Fibroblast of villous mesenchyme (primary cell): ENCODE data around the gene IFT43. TPM values are rescaled to one million over a fixed set of nuclear protein-coding genes. Genes with fewer than 3 reads are reported as not detected.

ENCODE experiments used
- DNase-seq: peaks from one replicate; pipeline ENCODE4 v3.0.0-alpha.2; 2010; ENCODE audit warnings: low read depth
- H3K4me3 ChIP-seq: 2 replicates; pipeline ENCODE4 v1.5.1; 2011; ENCODE audit warnings: low read depth, mild to moderate bottlenecking, low read length
- total RNA-seq: library from RNA; depleted of rRNA; stranded (reverse); fragments of >200 nt; gene quantifications from 2 replicates; pipeline ENCODE4 v1.2.3, GENCODE V29; 2012
- TF ChIP-seq, protein P1 (sequence below): IDR thresholded peaks from 2 replicates; pipeline ENCODE4 v1.5.1; 2012; ENCODE audit warnings: low read depth, mild to moderate bottlenecking, low read length; ENCODE audit not compliant: insufficient read depth

Gene IFT43
- total RNA-seq, 1 donor = 51.0 TPM

- TF ChIP-seq, protein P1, sequence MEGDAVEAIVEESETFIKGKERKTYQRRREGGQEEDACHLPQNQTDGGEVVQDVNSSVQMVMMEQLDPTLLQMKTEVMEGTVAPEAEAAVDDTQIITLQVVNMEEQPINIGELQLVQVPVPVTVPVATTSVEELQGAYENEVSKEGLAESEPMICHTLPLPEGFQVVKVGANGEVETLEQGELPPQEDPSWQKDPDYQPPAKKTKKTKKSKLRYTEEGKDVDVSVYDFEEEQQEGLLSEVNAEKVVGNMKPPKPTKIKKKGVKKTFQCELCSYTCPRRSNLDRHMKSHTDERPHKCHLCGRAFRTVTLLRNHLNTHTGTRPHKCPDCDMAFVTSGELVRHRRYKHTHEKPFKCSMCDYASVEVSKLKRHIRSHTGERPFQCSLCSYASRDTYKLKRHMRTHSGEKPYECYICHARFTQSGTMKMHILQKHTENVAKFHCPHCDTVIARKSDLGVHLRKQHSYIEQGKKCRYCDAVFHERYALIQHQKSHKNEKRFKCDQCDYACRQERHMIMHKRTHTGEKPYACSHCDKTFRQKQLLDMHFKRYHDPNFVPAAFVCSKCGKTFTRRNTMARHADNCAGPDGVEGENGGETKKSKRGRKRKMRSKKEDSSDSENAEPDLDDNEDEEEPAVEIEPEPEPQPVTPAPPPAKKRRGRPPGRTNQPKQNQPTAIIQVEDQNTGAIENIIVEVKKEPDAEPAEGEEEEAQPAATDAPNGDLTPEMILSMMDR = peak; percentile 71
- peak overlapping the region; percentile 67 for H3K4me3 ChIP-seq
- DNase-seq = peak; percentile 59
These were observed 6.4 kb upstream of the IFT43 start for GRCh38 chr14:75979071-75979571.

GRCh38 chr14:75979648-75980565 is 5.7 kb upstream of the IFT43 start:
- H3K4me3 ChIP-seq = peak overlapping the region; percentile 67
- TF ChIP-seq, protein P1 = no peak
- peak; percentile 34 for DNase-seq

GRCh38 chr14:75980856-75981255 is 4.7 kb upstream of the IFT43 start:
- TF ChIP-seq, protein P1 = no peak
- DNase-seq = peak; percentile 27
- H3K4me3 ChIP-seq = peak overlapping the region; percentile 67

DNA sequence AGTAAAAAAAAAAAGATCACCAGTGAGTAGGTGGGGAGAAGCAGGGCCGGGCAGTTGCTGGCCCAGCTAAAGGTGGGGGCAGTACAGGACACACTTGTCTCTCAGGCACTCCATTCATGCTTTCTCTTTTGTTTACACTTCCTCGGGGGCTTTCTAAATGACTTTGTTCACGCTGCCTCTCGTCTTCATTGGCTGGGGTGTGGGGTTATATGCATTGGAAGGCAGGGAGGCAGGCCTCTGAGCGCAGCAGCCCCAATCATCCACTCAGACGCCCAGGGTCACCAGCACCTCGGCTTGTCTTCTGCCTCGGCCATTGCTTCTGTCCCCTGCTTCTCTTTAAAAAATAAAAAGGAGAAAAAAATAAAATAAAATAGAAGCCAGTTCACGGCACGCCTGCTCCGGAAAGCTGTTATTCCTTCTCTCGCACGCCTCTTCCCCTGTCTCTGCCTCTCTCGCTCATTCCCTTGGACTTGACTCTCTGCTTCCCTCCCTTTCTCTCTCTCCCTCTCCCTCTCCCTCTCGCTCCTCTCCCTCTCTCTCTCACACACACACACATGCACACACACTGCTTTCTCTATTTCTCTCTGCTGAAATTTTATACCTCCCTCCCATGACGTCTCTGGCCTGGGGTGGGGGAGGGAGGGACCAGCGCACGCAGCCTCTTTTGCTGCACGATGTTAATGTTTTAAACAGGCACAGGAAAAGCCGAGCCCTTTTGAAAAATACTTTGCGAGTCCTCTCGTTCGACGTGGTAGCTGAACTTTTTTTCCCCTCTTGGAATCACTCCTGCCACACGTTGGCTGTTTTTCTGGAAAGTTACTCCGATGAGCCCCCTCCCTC is 3.9 kb upstream of the IFT43 start, which contains the start of gene TGFB3:
Gene TGFB3, minus strand, starts transcription at position 570 of the 840 bp plus-strand sequence. CDS start 1,102 bp downstream, outside the sequence.
- peak within 1 kb of the TSS; percentile 67 for H3K4me3 ChIP-seq
- TF ChIP-seq, protein P1 = no peak

GRCh38 chr14:75982266-75983018 is 3.1 kb upstream of the IFT43 start:
- TF ChIP-seq, protein P1 = peak; percentile 60

More for the DNA sequence above, 3.9 kb upstream of the IFT43 start, which contains the start of gene TGFB3:
- peak; percentile 94 for DNase-seq

DNA sequence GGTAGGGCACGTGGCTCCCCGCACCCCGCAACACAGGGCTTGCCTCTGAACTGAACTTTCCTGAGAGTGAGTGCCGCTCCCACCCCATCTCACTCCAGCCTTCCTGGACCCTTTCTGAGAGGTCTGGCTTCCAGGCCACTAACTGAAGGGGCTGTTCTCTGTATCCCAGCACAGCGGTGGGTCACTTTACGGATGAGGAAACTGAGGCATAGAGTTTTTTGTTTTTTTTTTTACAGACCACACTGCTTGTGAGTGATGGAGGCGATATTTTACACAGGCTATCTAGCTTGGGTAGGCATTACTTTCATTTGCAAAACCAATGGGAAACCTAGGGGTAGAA is 2.6 kb upstream of the IFT43 start:
- H3K4me3 ChIP-seq = peak overlapping the region; percentile 67
- no peak for DNase-seq
- TF ChIP-seq, protein P1 = no peak

More at GRCh38 chr14:75982266-75983018, 3.1 kb upstream of the IFT43 start:
- peak; percentile 80 for DNase-seq
- peak overlapping the region; percentile 67 for H3K4me3 ChIP-seq
